ENCODE data around the gene KIAA0586. TPM values are rescaled to one million over a fixed set of nuclear protein-coding genes. Genes with fewer than 3 reads are reported as not detected.

The KIAA0586 gene
- total RNA-seq, 1 experiment from 2014 or later = 20.9 TPM

- H3K9me3 ChIP-seq (ENCODE audit: control insufficient read depth, low read depth, low read length) = no peaks in the 10 kb centered on the region
- no peak overlapping the region for H2BK20ac ChIP-seq (ENCODE audit: low read depth, low read length, poor library complexity, severe bottlenecking)
- WGBS (ENCODE audit: extremely low coverage, insufficient read length, low lambda C conversion rate) = no CpG with 5 or more reads among the region's 3 CpGs
- no peak overlapping the region for H4K91ac ChIP-seq (ENCODE audit: insufficient read length, low read depth, low read length)
- no peaks in the 10 kb centered on the region for H3K27me3 Mint-ChIP-seq (ENCODE audit: low read depth)
- peaks cover 0 to 3% of the 10 kb centered on the region in 2 experiments; a peak in 1 of 4 replicates for H3K4me1 Mint-ChIP-seq
- H3K14ac ChIP-seq (ENCODE audit: insufficient read depth, low read length) = no peak overlapping the region
- H3K27ac ChIP-seq (ENCODE audit: insufficient read length, low read depth, low read length) = no peak overlapping the region
- H3K4me1 ChIP-seq (ENCODE audit: insufficient read depth, low read length) = no peaks in the 10 kb centered on the region; the same call in 1 of the 2 replicates
- H2BK5ac ChIP-seq (ENCODE audit: insufficient read length, low read length) = no peak overlapping the region
- no peak for TF ChIP-seq CTCF (conservative IDR thresholded peaks at IDR 0.05)
- H2AK5ac ChIP-seq (ENCODE audit: insufficient read length, low read length) = no peak overlapping the region
- no peaks in the 10 kb centered on the region for H3K27me3 ChIP-seq (ENCODE audit: insufficient read depth, low read length)
- H3K36me3 Mint-ChIP-seq (ENCODE audit: insufficient read depth in 1 of 3, low read depth in 3 of 3) = no peaks in the 10 kb centered on the region
- H3K4ac ChIP-seq (ENCODE audit: low read depth, low read length) = no peak overlapping the region
- H3K23ac ChIP-seq (ENCODE audit: insufficient read length, low read depth, low read length) = no peak overlapping the region
- H2BK15ac ChIP-seq (ENCODE audit: low read depth, low read length) = no peak overlapping the region
- H3K18ac ChIP-seq (ENCODE audit: insufficient read length, low read depth, low read length) = no peak overlapping the region
- no peak for DNase-seq
- H3K27ac Mint-ChIP-seq = no peak overlapping the region
- no peaks in the 10 kb centered on the region for H3K79me2 ChIP-seq (ENCODE audit: insufficient read depth, low read length)
- no peak overlapping the region for H4K8ac ChIP-seq (replicated peaks; ENCODE audit: insufficient read length, low read depth, low read length)
- H3K79me1 ChIP-seq (ENCODE audit: insufficient read depth, low read depth, low read length, poor library complexity, severe bottlenecking) = no peaks in the 10 kb centered on the region
- H4K20me1 ChIP-seq (ENCODE audit: control insufficient read depth, insufficient read depth, insufficient read length) = no peaks in the 10 kb centered on the region
- H2BK120ac ChIP-seq (ENCODE audit: low read depth, low read length, poor library complexity, severe bottlenecking) = no peak overlapping the region
- no peak overlapping the region for H2AFZ ChIP-seq (ENCODE audit: low read length)
- no peaks in the 10 kb centered on the region for H3K23me2 ChIP-seq (ENCODE audit: insufficient read length, low read depth, low read length, poor library complexity, severe bottlenecking)
- H3K9me3 Mint-ChIP-seq = no peaks in the 10 kb centered on the region
- H3K4me2 ChIP-seq (ENCODE audit: insufficient read depth, insufficient read length, low read length) = no peak overlapping the region
- no peak overlapping the region for H2BK12ac ChIP-seq (ENCODE audit: insufficient read length, low read depth, low read length)
- H3T11ph ChIP-seq (ENCODE audit: low read length) = no peak overlapping the region
- H3K4me3 Mint-ChIP-seq = no peak overlapping the region
- no peak overlapping the region for H3K56ac ChIP-seq (ENCODE audit: insufficient read length, low read depth, low read length)
- H4K5ac ChIP-seq (ENCODE audit: insufficient read length, low read depth, low read length) = no peak overlapping the region
- no peak overlapping the region for H3K9ac ChIP-seq (ENCODE audit: extremely low read depth, insufficient read length, low read length)
These were observed 136.5 kb downstream of the KIAA0586 start for GRCh38 chr14:58563978-58564377.
